H1 (cell line): ENCODE results near the gene PCSK9. TPM values are rescaled to one million over a fixed set of nuclear protein-coding genes. Genes with fewer than 3 reads are reported as not detected.

ENCODE experiments used
- BACH1 ChIP-seq: IDR thresholded peaks from 2 replicates; pipeline ENCODE4 v1.6.1; 2012; ENCODE audit warnings: low read length, improper control_type of control experiment
- EP300 ChIP-seq, 2 experiments: IDR thresholded peaks; 1 replicate in 1 of 2; 2 replicates in 1 of 2; pipeline ENCODE4 v1.6.1; 2011 to 2012; ENCODE audit warnings: low read depth in 2 of 2, low read length in 2 of 2, mild to moderate bottlenecking in 2 of 2, borderline replicate concordance in 1 of 2, inconsistent platforms in 1 of 2, moderate library complexity in 1 of 2
- EZH2 ChIP-seq: fragments of 200-600 bp; sonication (generic); IDR thresholded peaks from 2 replicates; pipeline ENCODE4 v1.7.1; 2012; ENCODE audit warnings: low read depth, mild to moderate bottlenecking, moderate library complexity, low read length, inconsistent platforms; ENCODE audit not compliant: severe bottlenecking
- FOSL1 ChIP-seq: IDR thresholded peaks from 2 replicates; pipeline ENCODE4 v1.6.1; 2011; ENCODE audit warnings: mild to moderate bottlenecking, low read depth, low read length, moderate library complexity; ENCODE audit not compliant: insufficient read depth
- GABPA ChIP-seq: IDR thresholded peaks from 2 replicates; pipeline ENCODE4 v1.6.1; 2011; ENCODE audit warnings: mild to moderate bottlenecking, low read length, moderate library complexity, borderline replicate concordance; ENCODE audit not compliant: insufficient read depth
- HDAC2 ChIP-seq, 2 experiments: fragments of 300-600 bp in 1 of 2; sonication (generic) in 1 of 2; IDR thresholded peaks; 2 replicates each; pipeline ENCODE4 v1.6.1; 2011 to 2012; ENCODE audit warnings: low read depth in 2 of 2, low read length in 2 of 2, mild to moderate bottlenecking in 2 of 2, moderate library complexity in 2 of 2, borderline replicate concordance in 1 of 2, inconsistent platforms in 1 of 2
- KDM1A ChIP-seq: fragments of 200-600, 300-600 bp; sonication (generic); IDR thresholded peaks from 2 replicates; pipeline ENCODE4 v1.7.1; 2016; ENCODE audit warnings: mild to moderate bottlenecking, low read length, borderline replicate concordance
- KDM4A ChIP-seq: IDR thresholded peaks from one replicate; pipeline ENCODE4 v1.7.1; 2012; ENCODE audit warnings: low read depth, mild to moderate bottlenecking, moderate library complexity, low read length, inconsistent platforms; ENCODE audit not compliant: severe bottlenecking
- KDM5A ChIP-seq: fragments of 200-600 bp; IDR thresholded peaks from 2 replicates; pipeline ENCODE4 v1.7.1; 2012; ENCODE audit warnings: mild to moderate bottlenecking, low read length, inconsistent platforms, mixed read lengths
- NANOG ChIP-seq: IDR thresholded peaks from 2 replicates; pipeline ENCODE4 v1.6.1; 2011; ENCODE audit warnings: low read length, low read depth, mild to moderate bottlenecking, inconsistent platforms; ENCODE audit not compliant: insufficient read depth, poor library complexity, severe bottlenecking
- POLR2A ChIP-seq, 2 experiments: IDR thresholded peaks; 1 replicate in 1 of 2; 2 replicates in 1 of 2; pipeline ENCODE4 v1.6.1; 2011; ENCODE audit warnings: low read depth in 2 of 2, low read length in 2 of 2, mild to moderate bottlenecking in 2 of 2; ENCODE audit errors: control extremely low read depth in 1 of 2
- POU5F1 ChIP-seq: IDR thresholded peaks from 2 replicates; pipeline ENCODE4 v1.6.1; 2011; ENCODE audit warnings: low read depth, mild to moderate bottlenecking, low read length, moderate library complexity
- RAD21 ChIP-seq, 2 experiments: IDR thresholded peaks in 1 of 2; conservative IDR thresholded peaks in 1 of 2; 2 replicates each; pipeline ENCODE4 v1.6.1; 2011; ENCODE audit warnings: low read depth in 2 of 2, low read length in 2 of 2, improper control_type of control experiment in 1 of 2, inconsistent platforms in 1 of 2, mild to moderate bottlenecking in 1 of 2, moderate library complexity in 1 of 2
- RFX5 ChIP-seq: IDR thresholded peaks from 2 replicates; pipeline ENCODE4 v1.6.1; 2011; ENCODE audit warnings: low read depth, low read length, improper control_type of control experiment, borderline replicate concordance
- RNF2 ChIP-seq: fragments of 200-900, 300-1000 bp; sonication (generic); IDR thresholded peaks from 2 replicates; pipeline ENCODE4 v1.7.1; 2016; ENCODE audit warnings: borderline replicate concordance, low read depth, mild to moderate bottlenecking, antibody characterized with exemption, low read length; ENCODE audit not compliant: poor library complexity, severe bottlenecking; ENCODE audit errors: missing control alignments
- SAP30 ChIP-seq: fragments of 300-600 bp; sonication (generic); IDR thresholded peaks from 2 replicates; pipeline ENCODE4 v1.7.1; 2012; ENCODE audit warnings: low read length, moderate library complexity, mild to moderate bottlenecking, inconsistent platforms; ENCODE audit not compliant: insufficient read depth, insufficient replicate concordance
- SP2 ChIP-seq: IDR thresholded peaks from 2 replicates; pipeline ENCODE4 v1.6.1; 2012; ENCODE audit warnings: mild to moderate bottlenecking, low read length, inconsistent platforms
- TAF1 ChIP-seq: IDR thresholded peaks from 2 replicates; pipeline ENCODE4 v1.6.1; 2011; ENCODE audit warnings: mild to moderate bottlenecking, low read depth, low read length
- TAF7 ChIP-seq: optimal IDR thresholded peaks from 2 replicates; pipeline ENCODE3; 2011; ENCODE audit warnings: low read depth, mild to moderate bottlenecking, inconsistent platforms, low read length, moderate library complexity, borderline replicate concordance
- YY1 ChIP-seq: IDR thresholded peaks from 2 replicates; pipeline ENCODE4 v1.6.1; 2011; ENCODE audit warnings: low read depth, mild to moderate bottlenecking, low read length
- polyA plus RNA-seq, 7 experiments: library from polyadenylated mRNA; depleted of rRNA in 3 of 7; stranded (reverse) in 5 of 7; unstranded in 2 of 7; fragments of >200 nt in 5 of 7; fragments of 200-250 nt in 2 of 7; gene quantifications; 1 replicate in 5 of 7; 2 replicates in 1 of 7; 4 replicates in 1 of 7; pipeline versions ENCODE4 v1.2.1 to v1.2.3, GENCODE V29; 2011 to 2013; ENCODE audit warnings: missing spikeins in 2 of 7, mixed read lengths in 2 of 7
- total RNA-seq: library from RNA; stranded (reverse); fragmentation: NEBNext Ultra II Directional; extraction: Animal tissue kit (Norgen Biotek cat#: 25700); gene quantifications from 2 replicates; pipeline ENCODE4 v1.2.1, GENCODE V29; 2021
- TF ChIP-seq, protein P1 (sequence below): IDR thresholded peaks from 2 replicates; pipeline ENCODE4 v1.6.1; 2012; ENCODE audit warnings: inconsistent platforms

Gene PCSK9
- total and polyA plus RNA-seq, 2 of the 8 experiments (the other 6 are each of a cell fraction or from before 2014, with no cell fraction given) = 22.3 to 32.3 TPM

DNA sequence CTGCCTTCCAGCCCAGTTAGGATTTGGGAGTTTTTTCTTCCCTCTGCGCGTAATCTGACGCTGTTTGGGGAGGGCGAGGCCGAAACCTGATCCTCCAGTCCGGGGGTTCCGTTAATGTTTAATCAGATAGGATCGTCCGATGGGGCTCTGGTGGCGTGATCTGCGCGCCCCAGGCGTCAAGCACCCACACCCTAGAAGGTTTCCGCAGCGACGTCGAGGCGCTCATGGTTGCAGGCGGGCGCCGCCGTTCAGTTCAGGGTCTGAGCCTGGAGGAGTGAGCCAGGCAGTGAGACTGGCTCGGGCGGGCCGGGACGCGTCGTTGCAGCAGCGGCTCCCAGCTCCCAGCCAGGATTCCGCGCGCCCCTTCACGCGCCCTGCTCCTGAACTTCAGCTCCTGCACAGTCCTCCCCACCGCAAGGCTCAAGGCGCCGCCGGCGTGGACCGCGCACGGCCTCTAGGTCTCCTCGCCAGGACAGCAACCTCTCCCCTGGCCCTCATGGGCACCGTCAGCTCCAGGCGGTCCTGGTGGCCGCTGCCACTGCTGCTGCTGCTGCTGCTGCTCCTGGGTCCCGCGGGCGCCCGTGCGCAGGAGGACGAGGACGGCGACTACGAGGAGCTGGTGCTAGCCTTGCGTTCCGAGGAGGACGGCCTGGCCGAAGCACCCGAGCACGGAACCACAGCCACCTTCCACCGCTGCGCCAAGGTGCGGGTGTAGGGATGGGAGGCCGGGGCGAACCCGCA, at the start of gene PCSK9 (continued):
- no peak for TF ChIP-seq NANOG
- TF ChIP-seq TAF7 = no peak
- TF ChIP-seq FOSL1 = no peak
- TF ChIP-seq RNF2 = no peak
- no peak for TF ChIP-seq BACH1
- TF ChIP-seq KDM4A = peak; percentile 86
- TF ChIP-seq EZH2 = peak; percentile 85
- 0 out of 3 replicates have a peak, but pooled peaks of 1 of the 2 experiments have one; percentile 33 for TF ChIP-seq POLR2A (IDR thresholded peaks at IDR 0.05; ENCODE audit: control extremely low read depth in 1 of 2, low read depth in 2 of 2, low read length in 2 of 2)
- TF ChIP-seq, protein P1, sequence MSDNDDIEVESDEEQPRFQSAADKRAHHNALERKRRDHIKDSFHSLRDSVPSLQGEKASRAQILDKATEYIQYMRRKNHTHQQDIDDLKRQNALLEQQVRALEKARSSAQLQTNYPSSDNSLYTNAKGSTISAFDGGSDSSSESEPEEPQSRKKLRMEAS = peak; percentile 59
- no peak for TF ChIP-seq KDM5A
- no peak for TF ChIP-seq RFX5
- TF ChIP-seq YY1 = no peak
- no peak for TF ChIP-seq HDAC2 (IDR thresholded peaks at IDR 0.05; ENCODE audit: borderline replicate concordance in 1 of 2, low read depth in 2 of 2, low read length in 2 of 2)
- TF ChIP-seq TAF1 = 0 out of 2 replicates have a peak, but pooled peaks have one; percentile 46
- no peak for TF ChIP-seq SP2
- TF ChIP-seq SAP30 = no peak
- TF ChIP-seq RAD21 (IDR thresholded peaks at IDR 0.05 in 1 of 2, conservative IDR thresholded peaks at IDR 0.05 in 1 of 2; ENCODE audit: low read depth in 2 of 2, low read length in 2 of 2) = no peak
- no peak for TF ChIP-seq KDM1A
- no peak for TF ChIP-seq GABPA
- TF ChIP-seq EP300 (IDR thresholded peaks at IDR 0.05; ENCODE audit: borderline replicate concordance in 1 of 2, low read depth in 2 of 2, low read length in 2 of 2) = no peak
- no peak for TF ChIP-seq POU5F1
